Motor neuron (in vitro differentiated cells): Measurements from ENCODE around the gene RAB13. TPM values are rescaled to one million over a fixed set of nuclear protein-coding genes. Genes with fewer than 3 reads are reported as not detected.
A peak's percentile ranks its signal among the peaks of the same experiment; 100 is the strongest.
"Not testable (repeated sequence)": the region's sequence is repeated elsewhere in the genome, so short reads cannot be mapped to it uniquely, and the experiment has no call there.

ENCODE experiments used
- ATAC-seq, 8 experiments: fragments of 200-7000 bp; cut with Tn5 transposase; replicated peaks in 6 of 8; 2 replicates each; pipeline ENCODE4 v1.8.0; 2021; ENCODE audit warnings: mild to moderate bottlenecking in 8 of 8, moderate library complexity in 8 of 8
- H3K27ac ChIP-seq, 2 donors: fragments of 250-450 bp; sonication (Bioruptor Pico); 2 replicates each; pipeline ENCODE4 v1.9.0; 2021; ENCODE audit warnings: antibody characterized with exemption in 2 of 2, mild to moderate bottlenecking in 2 of 2, moderate library complexity in 1 of 2
- H3K4me1 ChIP-seq, 2 donors: fragments of 250-450 bp; sonication (Bioruptor Pico); replicated peaks in 1 of 2; 2 replicates each; pipeline ENCODE4 v1.6.1; 2021; ENCODE audit warnings: antibody characterized with exemption in 2 of 2, mild to moderate bottlenecking in 2 of 2, moderate library complexity in 1 of 2
- H3K4me3 ChIP-seq, 5 donors: fragments of 250-450 bp; sonication (Bioruptor Pico); 2 replicates each; pipeline ENCODE4 v1.9.0; 2021; ENCODE audit warnings: antibody characterized with exemption in 5 of 5, mild to moderate bottlenecking in 5 of 5, moderate library complexity in 4 of 5
- WGBS, 10 experiments: fragments of 450-650 bp; shearing (Covaris generic); methylation state at CpG; one replicate each; pipeline ENCODE4 v1.0.0; 2022; 5-methylcytosine and 5-hydroxymethylcytosine counted together
- in situ Hi-C, 9 experiments: fragments of 400-800 bp; cut with MboI; loops; one replicate each; pipeline ENCODE4 v1.15.0; 2021; ENCODE audit warnings: low sequenced_read_pairs in 9 of 9, low pct_unique_long_range_greater_than_20kb in 2 of 9; ENCODE audit not compliant: unreplicated experiment in 9 of 9
- total RNA-seq, 8 experiments: library from RNA; unstranded; fragments of 300-600 nt; gene quantifications; 2 replicates each; pipeline versions ENCODE4 v1.2.3 to v1.2.4, GENCODE V29; 2022

The RAB13 gene
- 100 to 1,000 TPM in 2 of 8 experiments, 10 to 100 TPM in 6; 27.3 to 276 (median 64.2) TPM for total RNA-seq

GRCh38 chr1:153985941-153986761 lies at the start of gene RAB13:
TSS of gene RAB13 (minus strand) at chr1:153986339. CDS start at chr1:153986236, 103 bp downstream.
- WGBS, 10 experiments: 0 to 17% (median 5%) methylated on average over 1 to 10 of the region's 32 CpGs
- ATAC-seq: peak; percentile 48 to 80 (median 60)
- H3K4me3 ChIP-seq: peak within 1 kb of the TSS; percentile 19 to 46 (median 38)
- in situ Hi-C loops: loop anchor here in 6 of 9 experiments (25.0 kb wide), 4 partner anchors 299 to 624 kb away; partner anchors contain the start of genes NPR1 (in 2 of the 6), ILF2 (in 1 of the 6), S100A9 (in 1 of the 6) and SNAPIN (in 1 of the 6)
- no peak within 1 kb of the TSS for H3K27ac ChIP-seq
- peaks cover 13 to 21% of the 10 kb centered on the region in 2 donors for H3K4me1 ChIP-seq

- ATAC-seq, H3K27ac ChIP-seq: not testable (repeated sequence)
- WGBS, 10 experiments: 13 to 100% (median 88%) methylated on average over 1 of the region's 1 CpG; no CpG with 5 or more reads in 1 of the 10 experiments
Measured at GRCh38 chr1:154033697-154034096, 47.6 kb upstream of the RAB13 start.

GRCh38 chr1:154019940-154020339 lies 33.8 kb upstream of the RAB13 start:
- H3K27ac ChIP-seq: no peak overlapping the region
- no peaks in the 10 kb centered on the region for H3K4me1 ChIP-seq
- no peak overlapping the region for H3K4me3 ChIP-seq
- no peak for ATAC-seq
- 14 to 86% (median 70%) methylated on average over 1 of the region's 1 CpG; no CpG with 5 or more reads in 2 of the 10 experiments for WGBS, 10 experiments
- in situ Hi-C loops: loop anchor here in 1 of 9 experiments (10.0 kb wide), 1 partner anchor 125 kb away; no protein-coding TSS in a partner anchor

More at GRCh38 chr1:154033697-154034096, 47.6 kb upstream of the RAB13 start:
- H3K4me3 ChIP-seq, H3K4me1 ChIP-seq, in situ Hi-C loops: not testable (repeated sequence)

- 20 to 92% (median 78%) methylated on average over 1 to 4 of the region's 4 CpGs; no CpG with 5 or more reads in 1 of the 10 experiments for WGBS, 10 experiments
- ATAC-seq: peak in 1 of 8 experiments; percentile 62
- Histone ChIP-seq H3K4me3 (no peak overlapping the region), H3K4me1 (no peaks in the 10 kb centered on the region), H3K27ac (no peak overlapping the region)
- in situ Hi-C loops: no loop called here
Measured at GRCh38 chr1:154019269-154019668, 33.1 kb upstream of the RAB13 start.

- WGBS, 10 experiments: 29 to 86% (median 44%) methylated on average over 1 to 3 of the region's 3 CpGs; no CpG with 5 or more reads in 1 of the 10 experiments
- Histone ChIP-seq H3K4me1 (no peaks in the 10 kb centered on the region), H3K4me3 (no peak overlapping the region), H3K27ac (no peak overlapping the region)
- in situ Hi-C loops: no loop called here
- ATAC-seq: peak in 2 of 8 experiments; percentile 22 to 52
Measured at GRCh38 chr1:154014154-154014907, 28.2 kb upstream of the RAB13 start.

- H3K4me1 ChIP-seq, in situ Hi-C loops, ATAC-seq, H3K4me3 ChIP-seq, H3K27ac ChIP-seq: not testable (repeated sequence)
- WGBS, 10 experiments: 85 to 100% (median 97%) methylated on average over 1 to 14 of the region's 14 CpGs; no CpG with 5 or more reads in 3 of the 10 experiments
Measured at GRCh38 chr1:154012543-154012942, 26.4 kb upstream of the RAB13 start.

- Histone ChIP-seq H3K4me1 (no peaks in the 10 kb centered on the region), H3K4me3 (no peak overlapping the region), H3K27ac (no peak overlapping the region)
- 33 to 100% (median 74%) methylated on average over 1 of the region's 1 CpG; no CpG with 5 or more reads in 3 of the 10 experiments for WGBS, 10 experiments
- no peak for ATAC-seq
- in situ Hi-C loops: no loop called here
Measured at GRCh38 chr1:154012129-154012528, 26.0 kb upstream of the RAB13 start.

- no peak overlapping the region for H3K4me3 ChIP-seq
- H3K27ac ChIP-seq: no peak overlapping the region
- ATAC-seq: no peak
- WGBS, 10 experiments: 91 to 100% (median 100%) methylated on average over 1 to 3 of the region's 3 CpGs; no CpG with 5 or more reads in 3 of the 10 experiments
- H3K4me1 ChIP-seq: no peaks in the 10 kb centered on the region
- in situ Hi-C loops: no loop called here
Measured at GRCh38 chr1:154006136-154006535, 20.0 kb upstream of the RAB13 start.

- ATAC-seq: no peak
- no peak overlapping the region for H3K27ac ChIP-seq
- WGBS, 10 experiments: 21 to 100% (median 83%) methylated on average over 2 to 4 of the region's 4 CpGs; no CpG with 5 or more reads in 1 of the 10 experiments
- in situ Hi-C loops: no loop called here
- no peaks in the 10 kb centered on the region for H3K4me1 ChIP-seq
- H3K4me3 ChIP-seq: no peak overlapping the region
Measured at GRCh38 chr1:154000420-154000819, 14.3 kb upstream of the RAB13 start.

GRCh38 chr1:153996882-153997281 lies 10.7 kb upstream of the RAB13 start:
- peak in 1 of 8 experiments; percentile 5 for ATAC-seq
- H3K27ac ChIP-seq, H3K4me3 ChIP-seq, H3K4me1 ChIP-seq: not testable (repeated sequence)
- in situ Hi-C loops: loop anchor here in 6 of 9 experiments (25.0 kb wide), 4 partner anchors 310 to 635 kb away; partner anchors contain the start of genes NPR1 (in 2 of the 6), ILF2 (in 1 of the 6), S100A9 (in 1 of the 6) and SNAPIN (in 1 of the 6)
- WGBS, 10 experiments: 84 to 98% (median 93%) methylated on average over 3 to 10 of the region's 10 CpGs; no CpG with 5 or more reads in 1 of the 10 experiments

- Histone ChIP-seq H3K4me1 (peaks cover 14% of the 10 kb centered on the region in 2 donors), H3K4me3 (no peak overlapping the region), H3K27ac (no peak overlapping the region)
- 89 to 100% (median 95%) methylated on average over 2 to 11 of the region's 11 CpGs for WGBS, 10 experiments
- ATAC-seq: no peak
- in situ Hi-C loops: loop anchor here in 6 of 9 experiments (25.0 kb wide), 4 partner anchors 308 to 633 kb away; partner anchors contain the start of genes NPR1 (in 2 of the 6), ILF2 (in 1 of the 6), S100A9 (in 1 of the 6) and SNAPIN (in 1 of the 6)
Measured at GRCh38 chr1:153995640-153996039, 9.5 kb upstream of the RAB13 start.

GRCh38 chr1:153995202-153995601 lies 9.1 kb upstream of the RAB13 start:
- Histone ChIP-seq H3K27ac (no peak overlapping the region), H3K4me1 (peaks cover 15% of the 10 kb centered on the region in 2 donors), H3K4me3 (no peak overlapping the region)
- ATAC-seq: no peak
- in situ Hi-C loops: loop anchor here in 6 of 9 experiments (25.0 kb wide), 4 partner anchors 308 to 633 kb away; partner anchors contain the start of genes NPR1 (in 2 of the 6), ILF2 (in 1 of the 6), S100A9 (in 1 of the 6) and SNAPIN (in 1 of the 6)
- 75 to 100% (median 100%) methylated on average over 1 to 3 of the region's 3 CpGs; no CpG with 5 or more reads in 1 of the 10 experiments for WGBS, 10 experiments
